Fibroblast of lung (primary cell): ENCODE results near the gene LIMCH1. TPM values are rescaled to one million over a fixed set of nuclear protein-coding genes. Genes with fewer than 3 reads are reported as not detected.

ENCODE experiments used
- DNase-seq, 2 donors: peaks; one replicate each; pipeline versions ENCODE4 v3.0.0 to v3.0.0-alpha.2; 2010; ENCODE audit warnings: low read depth in 2 of 2
- H2AFZ ChIP-seq: 2 replicates; pipeline ENCODE4 v1.5.1; 2012; ENCODE audit warnings: low read length, control low read depth, inconsistent platforms
- H3K27ac ChIP-seq: 2 replicates; pipeline ENCODE4 v1.5.1; 2011; ENCODE audit warnings: low read length, control low read depth; ENCODE audit not compliant: insufficient read depth
- H3K27me3 ChIP-seq: 2 replicates; pipeline ENCODE4 v1.5.1; 2011; ENCODE audit warnings: mild to moderate bottlenecking, low read length; ENCODE audit not compliant: control insufficient read depth, insufficient read depth
- H3K36me3 ChIP-seq: 2 replicates; pipeline ENCODE4 v1.5.1; 2011; ENCODE audit warnings: low read length; ENCODE audit not compliant: control insufficient read depth, insufficient read depth
- H3K4me1 ChIP-seq: 2 replicates; pipeline ENCODE4 v1.5.1; 2011; ENCODE audit warnings: low read length; ENCODE audit not compliant: control insufficient read depth, insufficient read depth; ENCODE audit errors: extremely low read depth
- H3K4me2 ChIP-seq: 2 replicates; pipeline ENCODE4 v1.5.1; 2011; ENCODE audit warnings: low read length, control low read depth; ENCODE audit not compliant: insufficient read depth; ENCODE audit errors: extremely low read depth
- H3K4me3 ChIP-seq, 4 experiments: fragments of 200-600 bp in 1 of 4; sonication (generic) in 1 of 4; replicated peaks in 1 of 4; 2 replicates each; pipeline ENCODE4 v1.5.1; 2011 to 2016; ENCODE audit warnings: low read length in 4 of 4, low read depth in 3 of 4, mild to moderate bottlenecking in 3 of 4, control low read depth in 2 of 4, inconsistent platforms in 1 of 4, mixed read lengths in 1 of 4; ENCODE audit not compliant: insufficient read depth in 1 of 4; ENCODE audit errors: control extremely low read depth in 1 of 4
- H3K79me2 ChIP-seq: 2 replicates; pipeline ENCODE4 v1.5.1; 2012; ENCODE audit warnings: mild to moderate bottlenecking, low read length, inconsistent platforms; ENCODE audit not compliant: control insufficient read depth, insufficient read depth
- H3K9ac ChIP-seq: 2 replicates; pipeline ENCODE4 v1.5.1; 2011; ENCODE audit warnings: mild to moderate bottlenecking, low read length, control low read depth; ENCODE audit not compliant: insufficient read depth
- H3K9me3 ChIP-seq: 2 replicates; pipeline ENCODE4 v1.5.1; 2012; ENCODE audit warnings: low read depth, low read length; ENCODE audit not compliant: control insufficient read depth, insufficient read depth
- H4K20me1 ChIP-seq: 2 replicates; pipeline ENCODE4 v1.5.1; 2011; ENCODE audit warnings: low read length; ENCODE audit not compliant: control insufficient read depth, insufficient read depth; ENCODE audit errors: extremely low read depth
- EZH2 ChIP-seq: IDR thresholded peaks from 2 replicates; pipeline ENCODE4 v1.5.1; 2012; ENCODE audit warnings: low read length, control low read depth, mild to moderate bottlenecking; ENCODE audit errors: missing control alignments
- polyA plus RNA-seq, 2 donors: library from polyadenylated mRNA; depleted of rRNA in 1 of 2; stranded (reverse) in 1 of 2; unstranded in 1 of 2; fragments of >200 nt; gene quantifications; 2 replicates each; pipeline ENCODE4 v1.2.1, GENCODE V29; 2011 to 2012; ENCODE audit warnings: missing spikeins in 1 of 2
- total RNA-seq: library from RNA; depleted of rRNA; stranded (reverse); fragments of >200 nt; gene quantifications from 2 replicates; pipeline ENCODE4 v1.2.1, GENCODE V29; 2014
- TF ChIP-seq, protein P1 (sequence below), 2 donors: IDR thresholded peaks in 1 of 2; conservative IDR thresholded peaks in 1 of 2; 1 replicate in 1 of 2; 2 replicates in 1 of 2; pipeline ENCODE4 v1.5.1; 2011 to 2012; ENCODE audit warnings: low read length in 2 of 2, control low read depth in 1 of 2, inconsistent platforms in 1 of 2, low read depth in 1 of 2, mild to moderate bottlenecking in 1 of 2

The LIMCH1 gene
- total and polyA plus RNA-seq, 2 donors (not counting 1 experiment from before 2014, with no cell fraction given), result 2.8 to 4.6 TPM

DNA sequence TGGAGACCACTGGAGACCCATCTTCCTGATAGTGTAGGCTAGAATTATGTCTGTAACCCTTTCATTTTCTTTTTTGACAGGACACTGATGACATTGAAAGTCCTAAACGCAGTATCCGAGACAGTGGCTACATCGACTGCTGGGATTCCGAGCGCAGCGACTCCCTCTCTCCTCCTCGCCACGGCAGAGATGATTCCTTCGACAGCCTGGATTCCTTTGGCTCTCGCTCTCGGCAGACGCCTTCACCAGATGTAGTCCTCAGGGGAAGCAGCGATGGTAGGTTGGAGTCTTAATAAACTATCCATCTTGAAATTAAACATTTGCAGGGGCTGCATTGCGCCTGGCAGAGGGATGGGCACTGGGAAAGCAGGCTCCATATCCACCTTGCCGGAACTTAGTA is 75.4 kb downstream of the LIMCH1 start:
- peak overlapping the region; percentile 4 for H3K4me2 ChIP-seq
- H2AFZ ChIP-seq, result no peak overlapping the region
- no peaks in the 10 kb centered on the region for H3K27me3 ChIP-seq
- H3K9ac ChIP-seq, result no peak overlapping the region
- TF ChIP-seq, protein P1, sequence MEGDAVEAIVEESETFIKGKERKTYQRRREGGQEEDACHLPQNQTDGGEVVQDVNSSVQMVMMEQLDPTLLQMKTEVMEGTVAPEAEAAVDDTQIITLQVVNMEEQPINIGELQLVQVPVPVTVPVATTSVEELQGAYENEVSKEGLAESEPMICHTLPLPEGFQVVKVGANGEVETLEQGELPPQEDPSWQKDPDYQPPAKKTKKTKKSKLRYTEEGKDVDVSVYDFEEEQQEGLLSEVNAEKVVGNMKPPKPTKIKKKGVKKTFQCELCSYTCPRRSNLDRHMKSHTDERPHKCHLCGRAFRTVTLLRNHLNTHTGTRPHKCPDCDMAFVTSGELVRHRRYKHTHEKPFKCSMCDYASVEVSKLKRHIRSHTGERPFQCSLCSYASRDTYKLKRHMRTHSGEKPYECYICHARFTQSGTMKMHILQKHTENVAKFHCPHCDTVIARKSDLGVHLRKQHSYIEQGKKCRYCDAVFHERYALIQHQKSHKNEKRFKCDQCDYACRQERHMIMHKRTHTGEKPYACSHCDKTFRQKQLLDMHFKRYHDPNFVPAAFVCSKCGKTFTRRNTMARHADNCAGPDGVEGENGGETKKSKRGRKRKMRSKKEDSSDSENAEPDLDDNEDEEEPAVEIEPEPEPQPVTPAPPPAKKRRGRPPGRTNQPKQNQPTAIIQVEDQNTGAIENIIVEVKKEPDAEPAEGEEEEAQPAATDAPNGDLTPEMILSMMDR (conservative IDR thresholded peaks at IDR 0.05 in 1 of 2, IDR thresholded peaks at IDR 0.05 in 1 of 2; ENCODE audit: low read depth in 1 of 2, low read length in 2 of 2), result no peak
- TF ChIP-seq EZH2, result no peak
- no peaks in the 10 kb centered on the region for H3K9me3 ChIP-seq
- peak overlapping the region in 1 of 4 experiments; percentile 44 for H3K4me3 ChIP-seq
- H4K20me1 ChIP-seq, result no peaks in the 10 kb centered on the region
- no peaks in the 10 kb centered on the region for H3K4me1 ChIP-seq
- H3K36me3 ChIP-seq, result no peaks in the 10 kb centered on the region
- peak in 1 of 2 donors; percentile 33 for DNase-seq
- H3K79me2 ChIP-seq, result no peaks in the 10 kb centered on the region
- H3K27ac ChIP-seq, result no peak overlapping the region

DNA sequence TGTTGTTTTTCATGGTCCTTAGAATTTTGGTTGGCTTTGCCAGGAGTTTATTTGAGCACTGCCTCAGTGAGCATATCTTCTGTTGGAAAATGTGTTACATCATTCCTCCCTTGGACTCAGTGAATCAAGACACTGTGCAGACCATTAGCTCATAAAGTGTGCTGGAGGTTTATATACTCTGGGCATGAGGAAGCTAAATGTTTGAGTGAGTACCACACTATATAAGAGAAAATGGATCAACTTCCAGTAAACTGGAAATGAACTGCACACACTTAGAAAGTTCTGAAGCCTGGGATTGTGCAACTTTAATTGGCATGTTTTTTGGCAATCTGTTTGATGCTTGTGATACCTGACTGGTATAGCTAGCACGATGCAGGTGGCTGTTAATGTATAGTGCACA is 75.9 kb downstream of the LIMCH1 start:
- TF ChIP-seq, protein P1 (conservative IDR thresholded peaks at IDR 0.05 in 1 of 2, IDR thresholded peaks at IDR 0.05 in 1 of 2; ENCODE audit: low read depth in 1 of 2, low read length in 2 of 2), result no peak
- no peak for TF ChIP-seq EZH2
- Histone ChIP-seq H3K4me3 (no peak overlapping the region), H3K9me3 (no peaks in the 10 kb centered on the region), H3K4me2 (peak overlapping the region; percentile 4), H3K4me1 (no peaks in the 10 kb centered on the region), H3K27me3 (no peaks in the 10 kb centered on the region), H4K20me1 (no peaks in the 10 kb centered on the region), H3K36me3 (no peaks in the 10 kb centered on the region), H3K79me2 (no peaks in the 10 kb centered on the region), H3K9ac (no peak overlapping the region), H2AFZ (no peak overlapping the region), H3K27ac (no peak overlapping the region)
- DNase-seq, result peak in 1 of 2 donors; percentile 53

DNA sequence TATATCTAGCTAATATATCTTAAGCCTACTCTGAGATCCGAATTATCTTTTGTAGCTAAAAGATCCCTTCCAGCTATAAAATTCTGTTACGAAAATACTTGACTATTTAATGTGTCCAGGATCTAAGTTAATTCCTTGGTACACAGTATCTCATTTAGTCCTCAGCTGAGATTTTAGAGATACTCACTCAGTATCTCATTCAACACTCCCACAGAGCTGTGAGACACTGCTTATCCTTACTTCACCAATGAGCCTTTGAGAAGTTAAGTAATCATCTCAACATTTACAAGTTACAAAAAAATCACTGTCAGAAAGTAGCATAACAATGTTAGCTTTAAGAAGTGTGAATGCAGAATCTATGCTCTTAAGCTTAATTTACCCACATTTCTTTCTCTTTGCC is 76.6 kb downstream of the LIMCH1 start:
- TF ChIP-seq, protein P1 (conservative IDR thresholded peaks at IDR 0.05 in 1 of 2, IDR thresholded peaks at IDR 0.05 in 1 of 2; ENCODE audit: low read depth in 1 of 2, low read length in 2 of 2), result no peak
- no peak for TF ChIP-seq EZH2
- H3K27me3 ChIP-seq, result no peaks in the 10 kb centered on the region
- H3K4me3 ChIP-seq, result no peak overlapping the region
- no peaks in the 10 kb centered on the region for H4K20me1 ChIP-seq
- no peaks in the 10 kb centered on the region for H3K4me1 ChIP-seq
- no peak overlapping the region for H3K9ac ChIP-seq
- H3K27ac ChIP-seq, result no peak overlapping the region
- H3K9me3 ChIP-seq, result no peaks in the 10 kb centered on the region
- no peak overlapping the region for H3K4me2 ChIP-seq
- DNase-seq, result no peak
- H3K36me3 ChIP-seq, result no peaks in the 10 kb centered on the region
- H3K79me2 ChIP-seq, result no peaks in the 10 kb centered on the region
- H2AFZ ChIP-seq, result no peak overlapping the region
